Neural progenitor cell (in vitro differentiated cells): Measurements from ENCODE around the gene MACROD2. TPM values are rescaled to one million over a fixed set of nuclear protein-coding genes. Genes with fewer than 3 reads are reported as not detected.

Experiments used
- DNase-seq: peaks from one replicate; pipeline ENCODE4 v3.0.0-alpha.2; 2016; ENCODE audit warnings: low spot score
- H2AFZ ChIP-seq: fragments of 200-600 bp; sonication (generic); replicated peaks from 2 replicates; pipeline ENCODE4 v1.6.1; 2016; ENCODE audit warnings: antibody characterized with exemption
- H3F3A ChIP-seq: fragments of 200-600 bp; sonication (generic); 2 replicates; pipeline ENCODE4 v1.6.1; 2016; ENCODE audit warnings: antibody characterized with exemption, low read depth
- H3K27ac ChIP-seq: fragments of 200-600 bp; sonication (generic); 2 replicates; pipeline ENCODE4 v1.5.1; 2016; ENCODE audit warnings: mild to moderate bottlenecking
- H3K27me3 ChIP-seq: fragments of 200-600 bp; sonication (generic); 2 replicates; pipeline ENCODE4 v1.6.1; 2016; ENCODE audit warnings: mild to moderate bottlenecking, moderate library complexity
- H3K36me3 ChIP-seq: fragments of 200-600 bp; sonication (generic); 2 replicates; pipeline ENCODE4 v1.5.1; 2016
- H3K4me1 ChIP-seq: fragments of 200-600 bp; sonication (generic); 2 replicates; pipeline ENCODE4 v1.6.1; 2016; ENCODE audit warnings: mixed run types
- H3K4me2 ChIP-seq: fragments of 200-600 bp; sonication (generic); 2 replicates; pipeline ENCODE4 v1.6.1; 2016
- H3K4me3 ChIP-seq: fragments of 200-600 bp; sonication (generic); 2 replicates; pipeline ENCODE4 v1.5.1; 2016
- H3K79me2 ChIP-seq: fragments of 200-600 bp; sonication (generic); 2 replicates; pipeline ENCODE4 v1.6.1; 2016; ENCODE audit warnings: low read depth
- H3K9ac ChIP-seq: fragments of 200-600 bp; sonication (generic); 2 replicates; pipeline ENCODE4 v1.6.1; 2016
- H3K9me3 ChIP-seq: fragments of 200-600 bp; sonication (generic); 2 replicates; pipeline ENCODE4 v1.5.1; 2016; ENCODE audit warnings: low read depth
- H4K20me1 ChIP-seq: fragments of 200-600 bp; sonication (generic); 2 replicates; pipeline ENCODE4 v1.6.1; 2016; ENCODE audit warnings: low read depth
- H3K27ac Mint-ChIP-seq: 3 replicates; pipeline ENCODE4 v1.8.0; 2021; ENCODE audit warnings: mixed read lengths
- H3K27me3 Mint-ChIP-seq: 2 replicates; pipeline ENCODE4 v1.8.0; 2022; ENCODE audit warnings: low read depth, mild to moderate bottlenecking, inconsistent platforms, moderate library complexity, mixed read lengths; ENCODE audit not compliant: insufficient read depth
- H3K36me3 Mint-ChIP-seq: 3 replicates; pipeline ENCODE4 v1.8.0; 2021; ENCODE audit warnings: mixed read lengths
- H3K4me1 Mint-ChIP-seq: 3 replicates; pipeline ENCODE4 v1.8.0; 2021; ENCODE audit warnings: mixed read lengths
- H3K4me3 Mint-ChIP-seq: 3 replicates; pipeline ENCODE4 v1.8.0; 2021; ENCODE audit warnings: mild to moderate bottlenecking, moderate library complexity, mixed read lengths
- H3K9me3 Mint-ChIP-seq: 3 replicates; pipeline ENCODE4 v1.8.0; 2020; ENCODE audit warnings: mixed read lengths
- EZH2 ChIP-seq: fragments of 200-600 bp; sonication (generic); IDR thresholded peaks from 2 replicates; pipeline ENCODE4 v1.6.1; 2017; ENCODE audit warnings: antibody characterized with exemption, mild to moderate bottlenecking, moderate library complexity
- EZH2phosphoT487 ChIP-seq: fragments of 200-600 bp; sonication (generic); IDR thresholded peaks from 2 replicates; pipeline ENCODE4 v1.6.1; 2017; ENCODE audit warnings: antibody characterized with exemption
- total RNA-seq: library from RNA; depleted of rRNA; stranded (reverse); fragments of >200 nt; gene quantifications from 2 replicates; pipeline ENCODE4 v1.2.3, GENCODE V29; 2015; ENCODE audit warnings: low replicate concordance
- TF ChIP-seq, protein P1 (sequence below): fragments of 200-600 bp; sonication (generic); IDR thresholded peaks from 2 replicates; pipeline ENCODE4 v1.5.1; 2017; ENCODE audit warnings: antibody characterized with exemption, mild to moderate bottlenecking

Gene MACROD2
- total RNA-seq, 1 donor from 2014 or later = 11.9 TPM

DNA sequence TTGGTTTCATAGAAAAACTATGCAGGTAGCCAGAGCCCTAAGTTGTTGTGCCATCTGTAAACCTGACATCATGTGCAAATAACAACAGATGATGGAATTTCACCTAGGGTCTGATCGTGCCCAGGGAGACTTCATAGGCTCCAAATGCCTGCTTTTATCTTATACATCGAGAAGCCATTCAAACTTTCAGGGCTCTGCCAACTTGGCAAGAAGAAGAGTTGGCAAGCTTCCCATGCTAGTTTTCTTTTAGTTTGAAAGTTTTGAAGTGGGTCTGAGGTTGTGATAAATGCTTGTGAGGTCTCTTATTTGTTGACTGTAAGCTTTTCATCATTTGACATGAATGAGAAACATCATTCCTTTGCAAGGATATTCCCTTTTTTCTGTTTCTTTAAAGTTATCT lies 517.5 kb downstream of the MACROD2 start:
- no peak for DNase-seq
- H3F3A ChIP-seq = no peaks in the 10 kb centered on the region
- no peak overlapping the region for H3K27ac Mint-ChIP-seq
- no peak overlapping the region for H3K4me3 Mint-ChIP-seq
- no peak overlapping the region for H3K27ac ChIP-seq
- H3K36me3 Mint-ChIP-seq = peaks cover under 1% of the 10 kb centered on the region
- H3K27me3 Mint-ChIP-seq = peaks cover 2% of the 10 kb centered on the region
- no peak overlapping the region for H2AFZ ChIP-seq
- peaks cover 4% of the 10 kb centered on the region for H3K4me1 ChIP-seq
- H3K9ac ChIP-seq = no peak overlapping the region
- H3K9me3 ChIP-seq = no peaks in the 10 kb centered on the region
- no peak for TF ChIP-seq EZH2phosphoT487
- TF ChIP-seq, protein P1, sequence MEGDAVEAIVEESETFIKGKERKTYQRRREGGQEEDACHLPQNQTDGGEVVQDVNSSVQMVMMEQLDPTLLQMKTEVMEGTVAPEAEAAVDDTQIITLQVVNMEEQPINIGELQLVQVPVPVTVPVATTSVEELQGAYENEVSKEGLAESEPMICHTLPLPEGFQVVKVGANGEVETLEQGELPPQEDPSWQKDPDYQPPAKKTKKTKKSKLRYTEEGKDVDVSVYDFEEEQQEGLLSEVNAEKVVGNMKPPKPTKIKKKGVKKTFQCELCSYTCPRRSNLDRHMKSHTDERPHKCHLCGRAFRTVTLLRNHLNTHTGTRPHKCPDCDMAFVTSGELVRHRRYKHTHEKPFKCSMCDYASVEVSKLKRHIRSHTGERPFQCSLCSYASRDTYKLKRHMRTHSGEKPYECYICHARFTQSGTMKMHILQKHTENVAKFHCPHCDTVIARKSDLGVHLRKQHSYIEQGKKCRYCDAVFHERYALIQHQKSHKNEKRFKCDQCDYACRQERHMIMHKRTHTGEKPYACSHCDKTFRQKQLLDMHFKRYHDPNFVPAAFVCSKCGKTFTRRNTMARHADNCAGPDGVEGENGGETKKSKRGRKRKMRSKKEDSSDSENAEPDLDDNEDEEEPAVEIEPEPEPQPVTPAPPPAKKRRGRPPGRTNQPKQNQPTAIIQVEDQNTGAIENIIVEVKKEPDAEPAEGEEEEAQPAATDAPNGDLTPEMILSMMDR = no peak
- TF ChIP-seq EZH2 = no peak
- no peaks in the 10 kb centered on the region for H3K4me1 Mint-ChIP-seq
- H4K20me1 ChIP-seq = no peaks in the 10 kb centered on the region
- no peak overlapping the region for H3K4me2 ChIP-seq
- H3K9me3 Mint-ChIP-seq = peaks cover 6% of the 10 kb centered on the region
- no peak overlapping the region for H3K4me3 ChIP-seq
- H3K79me2 ChIP-seq = no peaks in the 10 kb centered on the region
- no peaks in the 10 kb centered on the region for H3K27me3 ChIP-seq
- H3K36me3 ChIP-seq = no peaks in the 10 kb centered on the region

DNA sequence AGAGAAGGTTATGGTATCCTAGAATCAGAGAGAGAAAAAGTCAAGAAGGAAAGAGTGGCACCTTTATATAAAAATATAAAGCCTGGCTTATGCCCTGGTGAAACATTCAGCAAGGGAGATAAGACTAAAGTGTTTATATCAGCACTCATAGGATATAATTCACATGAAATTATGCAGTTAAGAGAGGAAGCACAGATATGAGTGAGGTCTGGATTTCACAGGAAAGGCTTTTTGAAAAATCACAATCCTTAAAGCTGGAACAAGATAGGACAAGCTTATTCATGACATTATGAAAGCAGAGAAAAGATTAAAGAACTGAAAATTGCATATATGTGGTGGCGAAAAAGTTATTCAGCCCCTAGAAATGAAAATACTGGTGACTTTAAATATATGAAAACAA lies 523.3 kb downstream of the MACROD2 start:
- H3F3A ChIP-seq = no peaks in the 10 kb centered on the region
- no peaks in the 10 kb centered on the region for H3K27me3 ChIP-seq
- H4K20me1 ChIP-seq = no peaks in the 10 kb centered on the region
- H3K4me1 ChIP-seq = peaks cover 4% of the 10 kb centered on the region
- no peaks in the 10 kb centered on the region for H3K79me2 ChIP-seq
- TF ChIP-seq EZH2 (no peak), EZH2phosphoT487 (no peak)
- TF ChIP-seq, protein P1 = no peak
- Mint-ChIP-seq H3K27ac (no peak overlapping the region), H3K27me3 (peaks cover 2% of the 10 kb centered on the region), H3K4me1 (no peaks in the 10 kb centered on the region), H3K9me3 (peaks cover 6% of the 10 kb centered on the region), H3K4me3 (no peak overlapping the region), H3K36me3 (no peaks in the 10 kb centered on the region)
- no peak overlapping the region for H3K4me2 ChIP-seq
- H3K27ac ChIP-seq = no peak overlapping the region
- no peaks in the 10 kb centered on the region for H3K9me3 ChIP-seq
- no peaks in the 10 kb centered on the region for H3K36me3 ChIP-seq
- H3K9ac ChIP-seq = no peak overlapping the region
- no peak for DNase-seq
- H3K4me3 ChIP-seq = no peak overlapping the region
- H2AFZ ChIP-seq = no peak overlapping the region

DNA sequence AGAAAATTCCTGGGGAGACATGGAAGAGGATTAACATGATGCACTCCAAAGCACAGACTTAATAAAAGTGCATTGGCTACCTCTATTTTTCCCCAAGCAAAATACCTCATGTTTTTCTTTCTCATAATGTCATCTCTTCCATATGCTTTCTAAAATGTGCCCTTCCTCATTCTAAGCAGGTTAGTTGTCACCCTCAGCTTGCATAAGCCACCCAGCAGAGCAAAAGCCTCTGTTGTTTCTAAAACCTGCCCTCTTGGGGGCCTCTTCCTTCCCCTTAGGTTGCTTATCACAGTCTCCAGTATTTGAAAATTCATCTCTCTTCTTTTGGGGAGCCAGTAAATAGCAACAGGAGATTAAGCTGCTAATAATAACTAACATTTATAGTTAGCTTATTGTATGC lies 525.7 kb downstream of the MACROD2 start:
- no peak overlapping the region for H3K4me3 Mint-ChIP-seq
- H3K4me1 Mint-ChIP-seq = no peaks in the 10 kb centered on the region
- H3K36me3 Mint-ChIP-seq = no peaks in the 10 kb centered on the region
- no peaks in the 10 kb centered on the region for H3K27me3 ChIP-seq
- no peak overlapping the region for H3K4me3 ChIP-seq
- H3K9ac ChIP-seq = no peak overlapping the region
- H3K4me2 ChIP-seq = no peak overlapping the region
- peaks cover 3% of the 10 kb centered on the region for H3K9me3 Mint-ChIP-seq
- DNase-seq = no peak
- no peaks in the 10 kb centered on the region for H3K4me1 ChIP-seq
- H3K36me3 ChIP-seq = no peaks in the 10 kb centered on the region
- no peak overlapping the region for H3K27ac ChIP-seq
- no peak for TF ChIP-seq EZH2phosphoT487
- TF ChIP-seq, protein P1 = no peak
- TF ChIP-seq EZH2 = no peak
- H2AFZ ChIP-seq = no peak overlapping the region
- H3K79me2 ChIP-seq = no peaks in the 10 kb centered on the region
- H3F3A ChIP-seq = no peaks in the 10 kb centered on the region
- H4K20me1 ChIP-seq = no peaks in the 10 kb centered on the region
- H3K27me3 Mint-ChIP-seq = peaks cover 2% of the 10 kb centered on the region
- H3K9me3 ChIP-seq = no peaks in the 10 kb centered on the region
- no peak overlapping the region for H3K27ac Mint-ChIP-seq
